Activated T-cell treated with anti-CD3 and anti-CD28 coated beads for 24 hours (primary cell): ENCODE results near the gene SEMA4D.

Experiments
- DNase-seq: peaks from one replicate; pipeline ENCODE4 v3.0.0-alpha.2; 2020; ENCODE audit warnings: low read depth

The SEMA4D gene

DNA sequence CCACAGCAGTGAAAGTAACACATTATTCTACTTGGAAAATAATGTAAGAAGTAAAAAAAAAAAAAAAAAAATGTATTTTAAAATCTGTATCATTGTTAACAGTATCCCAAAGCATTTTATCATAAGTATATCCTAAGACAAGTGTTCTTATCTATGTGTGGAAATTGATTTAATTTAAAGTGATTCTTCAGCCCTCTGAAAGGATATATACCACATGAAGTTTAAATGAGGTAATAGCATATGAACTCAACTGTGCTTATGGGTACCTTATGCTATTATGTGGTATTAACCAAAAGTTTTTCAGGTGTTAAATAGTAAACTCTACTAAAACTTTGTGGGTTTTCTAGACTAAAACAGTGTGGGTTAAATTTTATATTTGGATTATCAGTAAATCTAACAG lies 182.4 kb downstream of the SEMA4D start:
- no peak for DNase-seq

DNA sequence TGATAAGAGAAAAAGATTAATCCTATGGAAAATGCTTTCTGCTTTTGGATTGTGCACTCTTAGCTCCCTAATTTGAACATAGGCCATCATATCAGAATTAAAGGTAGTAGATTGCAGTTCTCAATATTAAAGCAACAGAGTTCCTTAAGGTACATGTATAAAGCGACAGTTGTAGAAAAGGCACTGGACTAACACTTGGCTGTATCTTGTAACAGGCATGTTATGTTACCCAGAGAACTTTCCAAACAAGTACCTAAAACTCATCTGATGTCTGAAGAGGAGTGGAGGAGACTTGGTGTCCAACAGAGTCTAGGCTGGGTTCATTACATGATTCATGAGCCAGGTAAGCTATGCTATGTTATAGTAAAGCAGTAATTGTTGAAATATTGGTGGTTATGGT lies 183.0 kb downstream of the SEMA4D start:
- no peak for DNase-seq

DNA sequence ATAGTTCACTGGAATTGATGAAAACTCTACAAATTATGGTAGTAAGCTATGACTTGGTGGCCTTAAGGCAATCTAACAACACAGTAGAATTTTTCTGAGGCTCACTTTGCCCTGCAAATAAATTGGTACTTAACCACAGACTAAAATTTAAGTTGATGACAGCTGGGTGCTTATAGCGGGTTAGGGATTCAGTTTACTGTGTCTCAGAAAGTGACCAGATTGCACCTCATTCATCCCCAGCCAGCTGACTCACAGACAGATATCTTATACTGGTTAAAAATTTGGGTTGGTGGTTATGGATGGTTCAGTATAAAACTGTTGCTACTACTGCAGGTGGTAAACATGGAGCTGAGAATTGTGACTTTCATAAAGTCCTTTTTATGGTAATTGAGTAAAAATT lies 184.1 kb downstream of the SEMA4D start:
- DNase-seq, result no peak

DNA sequence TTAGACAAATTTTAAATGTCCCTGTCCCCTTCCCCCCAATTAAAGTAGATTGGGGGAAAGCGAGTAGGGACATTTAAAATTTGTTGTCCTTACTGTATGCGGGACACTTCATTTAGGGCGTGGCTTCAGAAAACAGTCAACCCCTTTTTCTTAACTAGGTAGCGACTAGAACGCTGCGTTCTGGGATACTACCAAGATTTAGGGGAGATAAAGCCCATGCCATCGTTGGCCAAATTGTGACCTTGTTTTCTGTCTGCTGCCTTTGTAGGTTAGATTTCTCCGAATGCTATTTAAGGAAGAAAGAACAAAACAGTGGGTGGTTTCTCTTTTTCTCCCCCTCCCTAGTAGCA lies 185.7 kb downstream of the SEMA4D start:
- DNase-seq, result no peak

DNA sequence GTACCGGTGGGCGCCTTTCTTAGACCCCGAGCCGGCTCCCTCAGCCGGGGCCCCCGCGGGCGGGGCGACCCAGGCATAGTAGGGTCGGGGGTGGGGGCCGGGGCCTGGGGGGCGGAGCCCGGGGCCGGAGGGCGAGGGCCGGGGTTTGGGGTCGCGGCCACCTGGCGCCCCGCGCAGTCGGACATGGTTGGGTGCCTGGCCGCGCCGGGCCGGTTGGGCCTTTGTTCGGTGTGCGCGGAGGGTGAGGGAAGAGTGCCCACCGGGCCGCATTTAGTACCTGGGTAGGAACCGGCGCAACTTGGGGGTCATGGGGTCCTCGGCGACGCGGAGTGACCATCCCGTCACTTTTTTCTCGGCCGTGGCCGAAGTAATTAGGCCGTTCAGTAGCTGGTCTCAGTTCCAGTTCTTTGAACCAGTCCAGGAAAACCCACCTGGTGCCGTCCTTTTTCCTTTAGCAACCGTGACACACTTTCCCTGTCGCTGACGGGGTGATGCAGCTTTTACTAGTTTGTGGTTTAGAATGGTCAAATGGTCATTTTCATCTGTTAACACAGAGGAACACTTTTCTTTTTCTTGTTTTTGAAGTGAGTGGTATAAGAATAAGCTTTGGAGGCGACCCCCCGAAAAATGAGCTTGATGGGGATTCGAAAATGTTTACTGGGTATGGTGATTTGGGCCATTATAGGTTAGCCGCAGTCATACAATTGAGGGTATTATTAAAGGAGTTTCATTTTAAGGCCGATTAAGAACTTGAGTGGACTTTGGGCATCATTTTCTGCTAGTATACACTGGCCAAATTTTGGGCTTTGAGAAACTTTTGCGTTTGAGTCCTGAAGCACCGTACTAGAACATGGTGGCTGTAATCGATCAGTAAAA lies 186.3 kb downstream of the SEMA4D start:
- DNase-seq, result no peak
